Astrocyte of the cerebellum (primary cell): Measurements from ENCODE around the gene S100A14.

Experiments
- DNase-seq: peaks from one replicate; pipeline ENCODE4 v3.0.0-alpha.2; 2011; ENCODE audit warnings: low read depth
- H3K4me3 ChIP-seq: 2 replicates; pipeline ENCODE4 v1.5.1; 2011; ENCODE audit warnings: mild to moderate bottlenecking, low read depth, low read length, moderate library complexity
- in situ Hi-C: cut with HindIII; loops from 2 replicates; pipeline ENCODE4 v1.10.0; 2017; ENCODE audit warnings: low sequenced_read_pairs
- TF ChIP-seq, protein P1 (sequence below): IDR thresholded peaks from 2 replicates; pipeline ENCODE4 v1.5.1; 2012; ENCODE audit warnings: low read length, low read depth, moderate library complexity, mild to moderate bottlenecking; ENCODE audit errors: missing control alignments

The S100A14 gene

DNA sequence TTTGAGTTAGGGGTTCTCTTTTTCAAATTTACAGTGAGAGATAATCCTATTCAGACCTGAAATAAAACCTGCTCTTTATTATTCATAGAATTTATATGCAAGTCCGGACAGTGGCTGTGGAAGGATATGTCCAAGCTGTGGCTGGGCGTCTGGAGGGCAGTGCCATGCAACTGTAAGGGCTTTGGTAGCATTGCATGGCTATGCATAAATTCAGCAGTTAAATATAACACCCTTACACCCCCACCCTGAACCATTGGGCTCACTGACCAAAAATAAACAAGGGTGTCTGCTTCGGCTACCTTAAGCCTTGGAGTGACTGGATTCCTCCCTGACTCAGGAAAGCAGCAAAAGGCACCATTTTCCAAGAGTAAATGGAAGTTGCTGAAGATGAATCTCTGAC, 23.2 kb upstream of the S100A14 start:
- TF ChIP-seq, protein P1, sequence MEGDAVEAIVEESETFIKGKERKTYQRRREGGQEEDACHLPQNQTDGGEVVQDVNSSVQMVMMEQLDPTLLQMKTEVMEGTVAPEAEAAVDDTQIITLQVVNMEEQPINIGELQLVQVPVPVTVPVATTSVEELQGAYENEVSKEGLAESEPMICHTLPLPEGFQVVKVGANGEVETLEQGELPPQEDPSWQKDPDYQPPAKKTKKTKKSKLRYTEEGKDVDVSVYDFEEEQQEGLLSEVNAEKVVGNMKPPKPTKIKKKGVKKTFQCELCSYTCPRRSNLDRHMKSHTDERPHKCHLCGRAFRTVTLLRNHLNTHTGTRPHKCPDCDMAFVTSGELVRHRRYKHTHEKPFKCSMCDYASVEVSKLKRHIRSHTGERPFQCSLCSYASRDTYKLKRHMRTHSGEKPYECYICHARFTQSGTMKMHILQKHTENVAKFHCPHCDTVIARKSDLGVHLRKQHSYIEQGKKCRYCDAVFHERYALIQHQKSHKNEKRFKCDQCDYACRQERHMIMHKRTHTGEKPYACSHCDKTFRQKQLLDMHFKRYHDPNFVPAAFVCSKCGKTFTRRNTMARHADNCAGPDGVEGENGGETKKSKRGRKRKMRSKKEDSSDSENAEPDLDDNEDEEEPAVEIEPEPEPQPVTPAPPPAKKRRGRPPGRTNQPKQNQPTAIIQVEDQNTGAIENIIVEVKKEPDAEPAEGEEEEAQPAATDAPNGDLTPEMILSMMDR = no peak
- no peak overlapping the region for H3K4me3 ChIP-seq
- no peak for DNase-seq
- in situ Hi-C loops = no loop called here

DNA sequence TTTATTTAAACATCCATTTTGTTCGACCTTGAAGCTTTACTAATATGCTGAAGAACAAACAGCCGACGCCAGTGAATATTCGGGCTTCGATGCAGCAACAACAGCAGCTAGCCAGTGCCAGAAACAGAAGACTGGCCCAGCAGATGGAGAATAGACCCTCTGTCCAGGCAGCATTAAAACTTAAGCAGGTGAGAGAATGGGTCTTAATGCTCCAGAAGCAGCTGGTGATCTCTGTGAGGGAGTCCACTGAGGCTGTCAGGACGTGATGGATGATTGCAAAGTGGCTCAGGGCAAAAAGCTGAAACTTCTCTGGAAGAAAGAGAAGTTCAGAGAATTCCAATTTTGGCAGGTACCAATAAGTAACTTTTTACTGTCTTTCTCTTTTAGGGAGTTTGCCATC, 22.1 kb upstream of the S100A14 start:
- TF ChIP-seq, protein P1 = no peak
- H3K4me3 ChIP-seq = no peak overlapping the region
- in situ Hi-C loops = no loop called here
- no peak for DNase-seq

DNA sequence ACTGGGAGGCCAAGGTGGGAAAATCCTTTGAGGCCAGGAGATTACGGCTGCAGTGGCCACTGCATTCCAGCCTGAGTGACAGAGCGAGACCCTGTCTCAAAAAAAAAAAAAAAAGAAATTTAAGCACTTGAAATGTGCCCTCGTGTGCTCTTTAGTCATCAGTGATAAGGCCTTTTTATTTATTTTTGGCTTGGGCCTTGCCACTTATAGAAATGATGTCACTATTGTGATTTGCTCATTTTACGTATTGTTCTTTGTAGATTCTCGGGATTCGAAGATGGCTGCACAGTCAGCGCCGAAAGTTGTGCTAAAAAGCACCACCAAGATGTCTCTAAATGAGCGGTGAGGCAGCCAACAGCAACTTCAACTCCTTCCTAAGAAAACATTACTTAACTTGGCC, 20.2 kb upstream of the S100A14 start:
- TF ChIP-seq, protein P1 = no peak
- no peak overlapping the region for H3K4me3 ChIP-seq
- no peak for DNase-seq
- in situ Hi-C loops = no loop called here

DNA sequence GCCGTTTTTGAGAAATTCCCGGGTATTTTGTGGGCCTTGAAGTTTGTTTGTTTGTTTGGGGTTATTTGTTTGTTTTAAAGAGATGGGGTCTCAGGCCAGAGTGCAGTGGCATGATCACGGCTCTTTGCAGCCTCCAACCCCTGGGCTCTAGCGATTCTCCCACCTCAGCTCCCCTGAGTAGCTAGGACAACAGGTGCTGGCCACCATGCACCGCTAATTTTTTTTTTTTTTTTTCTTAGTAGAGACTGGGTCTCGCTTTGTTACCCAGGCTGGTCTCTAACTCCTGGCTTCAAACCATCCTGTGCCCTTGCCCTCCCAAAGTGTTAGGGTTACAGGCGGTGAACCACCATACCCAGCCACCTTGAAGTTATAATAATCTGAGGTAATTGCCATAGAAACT, 19.7 kb upstream of the S100A14 start:
- in situ Hi-C loops = no loop called here
- TF ChIP-seq, protein P1 = no peak
- no peak for DNase-seq
- H3K4me3 ChIP-seq = peak overlapping the region; percentile 99

DNA sequence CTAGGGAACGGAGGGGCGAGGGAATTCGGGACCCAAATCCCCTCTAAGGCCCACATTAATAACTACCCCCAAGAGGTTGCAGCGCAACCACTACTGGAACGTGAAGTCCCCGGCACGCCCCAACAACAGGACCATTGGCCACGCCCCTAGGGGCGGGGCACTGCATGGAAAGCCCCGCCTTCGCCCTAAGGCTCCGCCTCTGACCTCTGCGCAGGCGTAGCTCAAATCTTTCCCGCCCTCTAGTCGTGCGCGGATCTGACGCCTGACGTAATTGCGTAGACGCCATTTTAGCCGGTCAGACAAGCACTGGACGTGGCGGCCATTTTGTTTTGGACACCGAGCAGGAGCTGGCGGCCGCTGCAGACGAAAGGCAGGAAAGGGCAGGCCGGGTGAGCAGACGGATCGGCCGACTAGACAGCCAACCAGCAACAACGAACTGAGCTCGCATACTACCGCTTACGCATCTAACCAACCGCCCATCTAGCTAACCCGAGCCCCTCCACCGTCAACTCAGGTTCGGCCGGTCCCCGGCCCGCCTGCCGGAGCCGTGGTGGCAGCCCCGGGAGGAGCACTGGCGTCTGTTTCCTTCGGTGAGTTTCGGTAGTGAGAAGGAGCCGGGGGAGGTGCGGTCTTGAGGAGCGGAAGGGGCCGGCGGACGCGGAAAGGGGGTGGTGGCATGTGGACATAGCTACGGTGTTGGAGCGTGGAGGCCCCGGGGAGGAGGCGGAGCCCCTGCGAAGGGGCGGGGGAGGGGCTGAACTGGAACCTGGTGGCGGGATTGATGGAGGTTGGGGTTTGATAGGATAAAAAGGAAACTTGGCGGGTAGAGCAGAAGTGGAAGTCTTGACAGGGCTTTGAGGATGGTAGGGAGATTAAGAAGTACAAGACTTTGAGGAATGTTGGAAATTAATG, 17.9 kb upstream of the S100A14 start, which contains the start of gene CHTOP:
Gene CHTOP (plus strand): TSS at position 313 of the 912 bp plus-strand sequence. CDS start 2,523 bp downstream, outside the sequence.
- TF ChIP-seq, protein P1 = no peak
- peak; percentile 98 for DNase-seq
- in situ Hi-C loops = no loop called here
- peak within 1 kb of the TSS; percentile 99 for H3K4me3 ChIP-seq

DNA sequence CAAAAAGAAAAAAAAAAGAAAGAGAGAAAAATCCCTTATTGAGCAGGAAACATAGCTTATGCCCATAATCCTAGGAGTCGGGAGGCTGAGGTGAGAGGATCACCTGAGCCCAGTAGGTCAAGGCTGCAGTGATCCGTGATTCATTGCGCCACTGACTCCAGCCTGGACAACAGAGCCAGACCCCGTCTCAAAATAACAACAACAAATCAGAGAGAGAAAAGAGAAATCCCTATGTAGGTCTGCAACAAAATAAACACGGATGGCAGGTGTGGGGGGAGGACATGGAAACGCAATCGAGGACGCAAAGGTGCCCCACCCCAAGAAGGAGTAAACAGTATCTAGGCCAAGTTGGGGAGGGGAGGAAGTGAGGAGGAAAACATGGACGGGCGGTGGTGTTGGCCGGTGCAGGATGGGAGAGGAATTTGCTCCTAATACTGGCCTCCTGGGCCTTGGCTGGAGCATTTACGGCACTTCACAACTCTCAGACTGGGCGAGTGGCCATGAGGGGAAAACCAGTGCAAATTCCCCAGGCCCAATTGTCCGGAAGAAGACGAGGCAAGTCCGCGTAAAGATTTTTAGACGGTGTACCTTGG, 17.1 kb upstream of the S100A14 start:
- in situ Hi-C loops = no loop called here
- TF ChIP-seq, protein P1 = no peak
- DNase-seq = peak; percentile 26
- H3K4me3 ChIP-seq = peak overlapping the region; percentile 99
